ENCODE results near the gene RAB24.

DNA sequence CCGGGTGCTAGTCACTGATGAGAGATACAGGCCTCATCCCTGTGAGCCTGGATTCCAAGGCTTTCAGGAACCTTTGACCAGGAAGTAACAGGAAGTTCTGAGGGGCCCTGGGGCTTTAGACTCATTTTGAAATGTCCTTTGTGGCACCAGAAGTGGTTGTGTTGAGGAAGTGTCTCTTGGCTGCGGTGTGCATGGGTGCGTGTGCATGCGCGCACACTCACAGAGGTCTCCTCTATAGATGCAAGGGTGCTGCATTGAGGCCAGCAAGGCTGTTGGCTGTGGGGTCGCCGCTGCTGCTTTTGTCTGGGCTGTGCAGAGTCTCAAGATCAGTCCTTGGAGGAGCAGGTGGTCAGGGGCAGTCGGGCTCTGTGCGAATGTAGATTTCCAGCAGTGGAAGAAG lies 7.6 kb downstream of the RAB24 start:
- TF ChIP-seq, protein P1, sequence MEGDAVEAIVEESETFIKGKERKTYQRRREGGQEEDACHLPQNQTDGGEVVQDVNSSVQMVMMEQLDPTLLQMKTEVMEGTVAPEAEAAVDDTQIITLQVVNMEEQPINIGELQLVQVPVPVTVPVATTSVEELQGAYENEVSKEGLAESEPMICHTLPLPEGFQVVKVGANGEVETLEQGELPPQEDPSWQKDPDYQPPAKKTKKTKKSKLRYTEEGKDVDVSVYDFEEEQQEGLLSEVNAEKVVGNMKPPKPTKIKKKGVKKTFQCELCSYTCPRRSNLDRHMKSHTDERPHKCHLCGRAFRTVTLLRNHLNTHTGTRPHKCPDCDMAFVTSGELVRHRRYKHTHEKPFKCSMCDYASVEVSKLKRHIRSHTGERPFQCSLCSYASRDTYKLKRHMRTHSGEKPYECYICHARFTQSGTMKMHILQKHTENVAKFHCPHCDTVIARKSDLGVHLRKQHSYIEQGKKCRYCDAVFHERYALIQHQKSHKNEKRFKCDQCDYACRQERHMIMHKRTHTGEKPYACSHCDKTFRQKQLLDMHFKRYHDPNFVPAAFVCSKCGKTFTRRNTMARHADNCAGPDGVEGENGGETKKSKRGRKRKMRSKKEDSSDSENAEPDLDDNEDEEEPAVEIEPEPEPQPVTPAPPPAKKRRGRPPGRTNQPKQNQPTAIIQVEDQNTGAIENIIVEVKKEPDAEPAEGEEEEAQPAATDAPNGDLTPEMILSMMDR (conservative IDR thresholded peaks at IDR 0.05; ENCODE audit: low read depth, low read length): no peak
- TF ChIP-seq EZH2phosphoT487 (IDR thresholded peaks at IDR 0.05; ENCODE audit: borderline replicate concordance, low read length): no peak
- no peak for TF ChIP-seq EZH2 (IDR thresholded peaks at IDR 0.05; ENCODE audit: low read length, unreplicated experiment)

Data from PC-3 (cell line).